HEK293 (cell line): Measurements from ENCODE around the gene MAP4K5.

Source experiments
- CTCF ChIP-seq: fragments of 450-650 bp; formaldehyde crosslinking; IDR thresholded peaks from 2 replicates; pipeline ENCODE4 v1.5.1; 2016; ENCODE audit warnings: missing biosample characterization, missing genetic modification characterization
- ELK4 ChIP-seq: IDR thresholded peaks from 2 replicates; pipeline ENCODE4 v1.6.1; 2011; ENCODE audit warnings: mild to moderate bottlenecking, low read depth, low read length, borderline replicate concordance
- GLI2 ChIP-seq: fragments of 450-650 bp; formaldehyde crosslinking; IDR thresholded peaks from 2 replicates; pipeline ENCODE4; 2017; ENCODE audit warnings: missing biosample characterization, missing genetic modification characterization, low read depth, borderline replicate concordance
- KLF16 ChIP-seq: fragments of 450-650 bp; formaldehyde crosslinking; IDR thresholded peaks from 2 replicates; pipeline ENCODE4 v1.5.1; 2017; ENCODE audit warnings: missing biosample characterization, missing genetic modification characterization
- ZFHX2 ChIP-seq: fragments of 450-650 bp; formaldehyde crosslinking; conservative IDR thresholded peaks from 2 replicates; pipeline ENCODE4 v1.5.1; 2016; ENCODE audit warnings: missing biosample characterization, missing genetic modification characterization
- ZIC2 ChIP-seq: fragments of 450-650 bp; formaldehyde crosslinking; IDR thresholded peaks from 2 replicates; pipeline ENCODE4 v1.5.1; 2016; ENCODE audit warnings: missing biosample characterization, missing genetic modification characterization
- ZNF184 ChIP-seq: fragments of 450-650 bp; IDR thresholded peaks from 2 replicates; pipeline ENCODE4 v1.5.1; 2018; ENCODE audit warnings: missing biosample characterization, mild to moderate bottlenecking, missing genetic modification characterization
- ZNF26 ChIP-seq: fragments of 450-650 bp; formaldehyde crosslinking; IDR thresholded peaks from 2 replicates; pipeline ENCODE4 v1.5.1; 2016; ENCODE audit warnings: missing biosample characterization, missing genetic modification characterization
- ZNF416 ChIP-seq: fragments of 450-650 bp; formaldehyde crosslinking; IDR thresholded peaks from 2 replicates; pipeline ENCODE4 v1.5.1; 2016; ENCODE audit warnings: missing biosample characterization, missing genetic modification characterization
- ZNF48 ChIP-seq: fragments of 450-650 bp; formaldehyde crosslinking; IDR thresholded peaks from 2 replicates; pipeline ENCODE4 v1.5.1; 2016; ENCODE audit warnings: missing biosample characterization, missing genetic modification characterization
- ZNF513 ChIP-seq: fragments of 450-650 bp; IDR thresholded peaks from 2 replicates; pipeline ENCODE4 v1.5.1; 2018; ENCODE audit warnings: missing biosample characterization, missing genetic modification characterization
- ZNF544 ChIP-seq: fragments of 450-650 bp; formaldehyde crosslinking; IDR thresholded peaks from 2 replicates; pipeline ENCODE4 v1.5.0; 2017; ENCODE audit warnings: missing biosample characterization, missing genetic modification characterization
- ZNF654 ChIP-seq: fragments of 450-650 bp; formaldehyde crosslinking; IDR thresholded peaks from 2 replicates; pipeline ENCODE4 v1.5.1; 2016; ENCODE audit warnings: low read depth, missing biosample characterization, missing genetic modification characterization
- ZSCAN5A ChIP-seq: fragments of 450-650 bp; formaldehyde crosslinking; IDR thresholded peaks from 2 replicates; pipeline ENCODE4 v1.5.1; 2016; ENCODE audit warnings: missing biosample characterization, missing genetic modification characterization

- TF ChIP-seq CTCF (tag by site-specific recombination), result no peak
- no peak for TF ChIP-seq ZNF184 (tag by site-specific recombination)
- TF ChIP-seq ZNF48 (tag by site-specific recombination), result no peak
- TF ChIP-seq ZNF26, result no peak
- no peak for TF ChIP-seq KLF16 (tag by site-specific recombination)
- TF ChIP-seq ZNF513 (tag by site-specific recombination), result no peak
- no peak for TF ChIP-seq ZFHX2 (tag by site-specific recombination)
- no peak for TF ChIP-seq ZNF416 (tag by site-specific recombination)
- no peak for TF ChIP-seq ZNF544 (tag by site-specific recombination)
- no peak for TF ChIP-seq ELK4
- no peak for TF ChIP-seq GLI2
- TF ChIP-seq ZSCAN5A (tag by site-specific recombination), result no peak
- TF ChIP-seq ZNF654 (tag by site-specific recombination), result no peak
- TF ChIP-seq ZIC2, result no peak
Measured at GRCh38 chr14:50524060-50524459, 8.3 kb downstream of the MAP4K5 start.
